Measurements from ENCODE around the gene SCUBE1. TPM values are rescaled to one million over a fixed set of nuclear protein-coding genes. Genes with fewer than 3 reads are reported as not detected.

Gene SCUBE1
- total RNA-seq, 2 experiments from 2014 or later: 0.07 TPM; not detected in 1

DNA sequence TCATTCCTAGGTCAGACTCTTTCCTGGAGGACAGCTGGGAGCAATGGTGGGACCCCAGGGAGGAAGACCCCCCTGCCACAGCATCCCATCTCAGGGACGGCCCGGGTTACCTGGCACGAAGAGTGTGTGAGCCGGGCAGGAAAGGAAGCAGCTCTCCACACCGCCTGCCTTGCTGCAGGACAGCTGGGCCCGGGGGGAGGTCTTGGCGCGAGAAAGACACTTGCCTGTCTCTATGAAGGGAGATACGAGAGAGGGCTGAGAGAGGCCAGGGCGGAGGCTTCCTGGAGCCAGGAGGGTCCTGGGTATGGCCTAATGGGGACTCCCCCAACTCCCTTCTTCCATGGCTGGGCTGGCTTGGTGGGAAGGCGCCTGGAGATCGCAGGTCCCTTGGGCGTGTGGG lies 120.2 kb downstream of the SCUBE1 start:
- H3K4me3 Mint-ChIP-seq: no peak overlapping the region
- ATAC-seq (no peak), DNase-seq (no peak)
- no peak overlapping the region for H3K27ac Mint-ChIP-seq
- ChIA-PET POLR2A (interaction anchor here (2.2 kb wide), 1 partner anchor 25 kb away, joined by 5 read pairs; no protein-coding TSS in a partner anchor), CTCF (interaction anchor here (1.7 kb wide), 1 partner anchor 9 kb away, joined by 8 read pairs; no protein-coding TSS in a partner anchor)
- intact Hi-C loops (cut with micrococcal nuclease): no loop called here
- H3K4me1 Mint-ChIP-seq (ENCODE audit: low read depth): peaks cover 5% of the 10 kb centered on the region
- no peaks in the 10 kb centered on the region for H3K27me3 Mint-ChIP-seq
- no peaks in the 10 kb centered on the region for H3K36me3 Mint-ChIP-seq (ENCODE audit: low read depth)
- no peaks in the 10 kb centered on the region for H3K9me3 Mint-ChIP-seq
- TF ChIP-seq, protein P1, sequence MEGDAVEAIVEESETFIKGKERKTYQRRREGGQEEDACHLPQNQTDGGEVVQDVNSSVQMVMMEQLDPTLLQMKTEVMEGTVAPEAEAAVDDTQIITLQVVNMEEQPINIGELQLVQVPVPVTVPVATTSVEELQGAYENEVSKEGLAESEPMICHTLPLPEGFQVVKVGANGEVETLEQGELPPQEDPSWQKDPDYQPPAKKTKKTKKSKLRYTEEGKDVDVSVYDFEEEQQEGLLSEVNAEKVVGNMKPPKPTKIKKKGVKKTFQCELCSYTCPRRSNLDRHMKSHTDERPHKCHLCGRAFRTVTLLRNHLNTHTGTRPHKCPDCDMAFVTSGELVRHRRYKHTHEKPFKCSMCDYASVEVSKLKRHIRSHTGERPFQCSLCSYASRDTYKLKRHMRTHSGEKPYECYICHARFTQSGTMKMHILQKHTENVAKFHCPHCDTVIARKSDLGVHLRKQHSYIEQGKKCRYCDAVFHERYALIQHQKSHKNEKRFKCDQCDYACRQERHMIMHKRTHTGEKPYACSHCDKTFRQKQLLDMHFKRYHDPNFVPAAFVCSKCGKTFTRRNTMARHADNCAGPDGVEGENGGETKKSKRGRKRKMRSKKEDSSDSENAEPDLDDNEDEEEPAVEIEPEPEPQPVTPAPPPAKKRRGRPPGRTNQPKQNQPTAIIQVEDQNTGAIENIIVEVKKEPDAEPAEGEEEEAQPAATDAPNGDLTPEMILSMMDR (IDR thresholded peaks at IDR 0.05): no peak

DNA sequence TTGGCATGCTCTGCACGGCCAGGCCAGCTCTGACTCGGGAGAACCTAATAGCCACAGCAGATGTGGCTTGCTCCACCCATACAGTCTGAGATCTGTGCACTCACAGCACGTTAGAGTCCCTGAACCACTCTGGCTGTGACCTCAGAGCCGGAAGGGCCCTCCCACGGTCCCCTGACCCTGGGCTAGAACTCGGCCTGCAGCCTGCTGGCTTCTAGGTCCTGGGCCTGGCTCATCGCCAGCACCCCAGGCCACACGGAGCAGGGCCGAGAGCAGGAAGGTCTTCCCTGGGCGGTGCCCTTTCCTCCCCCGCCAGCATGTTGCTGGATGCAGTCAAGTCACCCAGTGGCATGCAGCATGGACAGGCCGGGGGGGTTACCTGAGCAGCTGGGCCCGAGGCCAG lies 120.9 kb downstream of the SCUBE1 start:
- intact Hi-C loops (cut with micrococcal nuclease): no loop called here
- no peak overlapping the region for H3K4me3 Mint-ChIP-seq
- no peak for ATAC-seq
- no peaks in the 10 kb centered on the region for H3K9me3 Mint-ChIP-seq
- H3K27ac Mint-ChIP-seq: no peak overlapping the region
- ChIA-PET POLR2A (interaction anchor here (2.2 kb wide), 1 partner anchor 24 kb away, joined by 5 read pairs; no protein-coding TSS in a partner anchor), CTCF (interaction anchor here (1.7 kb wide), 1 partner anchor 10 kb away, joined by 8 read pairs; no protein-coding TSS in a partner anchor)
- H3K36me3 Mint-ChIP-seq (ENCODE audit: low read depth): no peaks in the 10 kb centered on the region
- no peaks in the 10 kb centered on the region for H3K27me3 Mint-ChIP-seq
- peaks cover 5% of the 10 kb centered on the region for H3K4me1 Mint-ChIP-seq (ENCODE audit: low read depth)
- TF ChIP-seq, protein P1 (IDR thresholded peaks at IDR 0.05): no peak
- no peak for DNase-seq

DNA sequence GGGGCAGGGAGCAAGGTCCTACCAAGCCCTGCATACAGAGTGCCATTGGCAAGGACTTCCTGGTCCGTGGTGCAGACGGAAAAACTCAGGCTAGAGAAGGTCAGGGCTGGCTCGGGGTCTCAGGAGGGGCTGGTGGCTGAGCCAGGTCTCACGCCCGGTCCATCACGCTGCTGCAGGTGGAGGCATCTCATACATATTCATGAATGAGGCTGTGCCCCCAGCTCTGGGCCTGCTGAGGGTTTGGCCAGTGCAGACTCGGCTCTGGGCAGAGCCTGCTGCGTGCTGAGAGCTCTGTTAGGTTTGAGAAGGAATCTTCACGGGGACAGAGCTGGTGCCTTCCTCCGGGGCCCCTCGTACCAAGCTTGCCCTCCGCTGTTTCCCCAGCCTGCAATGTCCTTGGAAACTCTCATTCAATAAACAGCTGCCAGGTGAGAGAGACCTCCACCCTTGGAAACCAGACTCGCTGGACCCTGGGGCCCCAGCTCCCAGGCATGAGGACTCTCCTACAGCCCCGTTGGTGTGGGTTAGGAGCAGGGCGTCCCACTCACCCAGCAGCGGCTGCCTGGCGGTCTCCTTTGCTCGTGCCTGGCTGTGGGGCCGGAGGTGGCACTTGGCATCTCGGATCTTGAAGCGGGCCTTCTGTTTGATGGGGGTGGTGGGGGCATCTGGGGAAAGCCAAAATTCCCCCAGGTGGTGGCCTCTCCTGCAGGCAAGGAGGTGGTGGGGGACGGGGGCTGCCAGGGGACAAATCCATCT lies 122.4 kb downstream of the SCUBE1 start:
- DNase-seq (no peak), ATAC-seq (no peak)
- Mint-ChIP-seq H3K9me3 (no peaks in the 10 kb centered on the region), H3K27ac (no peak overlapping the region), H3K4me1 (ENCODE audit: low read depth) (peaks cover 3% of the 10 kb centered on the region), H3K4me3 (no peak overlapping the region), H3K36me3 (ENCODE audit: low read depth) (no peaks in the 10 kb centered on the region), H3K27me3 (no peaks in the 10 kb centered on the region)
- TF ChIP-seq, protein P1 (IDR thresholded peaks at IDR 0.05): no peak
- intact Hi-C loops (cut with micrococcal nuclease): no loop called here
- ChIA-PET POLR2A (interaction anchor here (2.2 kb wide), 1 partner anchor 23 kb away, joined by 5 read pairs; no protein-coding TSS in a partner anchor), CTCF (interaction anchor here (1.1 kb wide), 1 partner anchor 9 kb away, joined by 3 read pairs; no protein-coding TSS in a partner anchor)

DNA sequence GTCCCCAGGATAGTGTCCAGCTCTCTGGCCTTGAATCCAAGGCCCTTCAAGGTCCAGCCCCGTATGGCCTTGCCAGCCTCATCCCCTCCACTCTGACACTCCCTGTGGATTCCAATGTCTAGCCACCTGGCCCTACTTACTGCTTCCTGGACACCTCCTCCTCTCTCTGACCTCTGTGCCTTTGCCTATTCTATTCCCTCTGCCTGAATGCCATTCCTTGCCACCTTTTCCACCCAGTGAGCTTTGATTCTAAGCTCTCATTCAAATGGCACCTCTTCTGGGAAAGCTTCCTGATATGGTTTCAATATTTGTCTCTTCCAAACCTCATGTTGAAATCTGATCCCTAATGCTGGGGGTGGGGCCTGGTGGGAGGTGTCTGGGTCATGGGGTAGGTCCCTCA lies 124.4 kb downstream of the SCUBE1 start:
- intact Hi-C loops (cut with micrococcal nuclease): no loop called here

More for the DNA sequence above, 124.4 kb downstream of the SCUBE1 start:
- no peaks in the 10 kb centered on the region for H3K27me3 Mint-ChIP-seq
- ATAC-seq (no peak), DNase-seq (no peak)
- ChIA-PET CTCF (interaction anchor here (1.0 kb wide), 1 partner anchor 31 kb away, joined by 3 read pairs; no protein-coding TSS in a partner anchor), POLR2A (no interaction called here)
- no peaks in the 10 kb centered on the region for H3K36me3 Mint-ChIP-seq (ENCODE audit: low read depth)
- no peak overlapping the region for H3K4me3 Mint-ChIP-seq
- H3K9me3 Mint-ChIP-seq: no peaks in the 10 kb centered on the region
- no peaks in the 10 kb centered on the region for H3K4me1 Mint-ChIP-seq (ENCODE audit: low read depth)
- TF ChIP-seq, protein P1 (IDR thresholded peaks at IDR 0.05): no peak
- no peak overlapping the region for H3K27ac Mint-ChIP-seq
